AG09319 (cell line): ENCODE measurements around the gene GPRASP2.
A peak's percentile ranks its signal among the peaks of the same experiment; 100 is the strongest.

Source experiments
- DNase-seq: peaks from one replicate; pipeline ENCODE4 v3.0.0-alpha.2; 2010; ENCODE audit warnings: low read depth; ENCODE audit errors: extremely low read depth
- CTCF ChIP-seq: IDR thresholded peaks from 2 replicates; pipeline ENCODE4 v1.5.1; 2011; ENCODE audit warnings: low read depth, mild to moderate bottlenecking, inconsistent platforms, low read length, moderate library complexity

Gene GPRASP2

GRCh38 chrX:102765217-102765616, 53.0 kb downstream of the GPRASP2 start:
- DNase-seq, result peak; percentile 32
- no peak for TF ChIP-seq CTCF

GRCh38 chrX:102765809-102766208, 53.6 kb downstream of the GPRASP2 start:
- peak; percentile 25 for DNase-seq
- no peak for TF ChIP-seq CTCF

GRCh38 chrX:102767287-102767686, 55.0 kb downstream of the GPRASP2 start:
- no peak for DNase-seq
- TF ChIP-seq CTCF, result no peak
